Measurements from ENCODE around the gene R3HDM2. TPM values are rescaled to one million over a fixed set of nuclear protein-coding genes. Genes with fewer than 3 reads are reported as not detected.

R3HDM2 gene
- total RNA-seq, 1 donor from 2014 or later, result 57.3 TPM

- H3K36me3 Mint-ChIP-seq (ENCODE audit: low read depth), result peaks cover 21% of the 10 kb centered on the region
- DNase-seq (ENCODE audit: low read depth, low spot score), result no peak
- H3K4me3 Mint-ChIP-seq, result no peak overlapping the region
- no peaks in the 10 kb centered on the region for H3K27me3 Mint-ChIP-seq (ENCODE audit: low read depth)
- H3K27ac Mint-ChIP-seq (ENCODE audit: unreplicated experiment), result peak overlapping the region; percentile 21
- no peaks in the 10 kb centered on the region for H3K9me3 Mint-ChIP-seq
- peaks cover 9% of the 10 kb centered on the region for H3K4me1 Mint-ChIP-seq
- no peak for TF ChIP-seq CTCF (conservative IDR thresholded peaks at IDR 0.05)
These were observed 159.8 kb downstream of the R3HDM2 start for GRCh38 chr12:57270966-57271470.

GRCh38 chr12:57268264-57268663, 162.6 kb downstream of the R3HDM2 start:
- TF ChIP-seq CTCF (conservative IDR thresholded peaks at IDR 0.05), result no peak
- Mint-ChIP-seq H3K27me3 (ENCODE audit: low read depth) (no peaks in the 10 kb centered on the region), H3K4me3 (no peak overlapping the region), H3K9me3 (no peaks in the 10 kb centered on the region), H3K4me1 (peaks cover 14% of the 10 kb centered on the region), H3K27ac (ENCODE audit: unreplicated experiment) (no peak overlapping the region), H3K36me3 (ENCODE audit: low read depth) (peaks cover 10% of the 10 kb centered on the region)
- DNase-seq (ENCODE audit: low read depth, low spot score), result no peak

- DNase-seq (ENCODE audit: low read depth, low spot score), result no peak
- H3K27me3 Mint-ChIP-seq (ENCODE audit: low read depth), result no peaks in the 10 kb centered on the region
- peaks cover 10% of the 10 kb centered on the region for H3K36me3 Mint-ChIP-seq (ENCODE audit: low read depth)
- no peak overlapping the region for H3K27ac Mint-ChIP-seq (ENCODE audit: unreplicated experiment)
- H3K9me3 Mint-ChIP-seq, result no peaks in the 10 kb centered on the region
- peaks cover 14% of the 10 kb centered on the region for H3K4me1 Mint-ChIP-seq
- TF ChIP-seq CTCF (conservative IDR thresholded peaks at IDR 0.05), result no peak
- no peak overlapping the region for H3K4me3 Mint-ChIP-seq
These were observed 164.2 kb downstream of the R3HDM2 start for GRCh38 chr12:57266681-57267080.

- Mint-ChIP-seq H3K4me3 (no peak overlapping the region), H3K36me3 (ENCODE audit: low read depth) (peaks cover 8% of the 10 kb centered on the region), H3K9me3 (no peaks in the 10 kb centered on the region), H3K27ac (ENCODE audit: unreplicated experiment) (no peak overlapping the region), H3K27me3 (ENCODE audit: low read depth) (no peaks in the 10 kb centered on the region), H3K4me1 (peaks cover 16% of the 10 kb centered on the region)
- DNase-seq (ENCODE audit: low read depth, low spot score), result no peak
- no peak for TF ChIP-seq CTCF (conservative IDR thresholded peaks at IDR 0.05)
These were observed 167.7 kb downstream of the R3HDM2 start for GRCh38 chr12:57263096-57263495.

GRCh38 chr12:57262126-57262822, 168.6 kb downstream of the R3HDM2 start:
- Mint-ChIP-seq H3K27ac (ENCODE audit: unreplicated experiment) (no peak overlapping the region), H3K27me3 (ENCODE audit: low read depth) (no peaks in the 10 kb centered on the region), H3K4me3 (no peak overlapping the region), H3K9me3 (no peaks in the 10 kb centered on the region), H3K4me1 (peaks cover 16% of the 10 kb centered on the region), H3K36me3 (ENCODE audit: low read depth) (peaks cover 8% of the 10 kb centered on the region)
- TF ChIP-seq CTCF (conservative IDR thresholded peaks at IDR 0.05), result no peak
- no peak for DNase-seq (ENCODE audit: low read depth, low spot score)
